HG03354 (cell line): ENCODE data around the gene DNALI1.

Experiments
- ATAC-seq: cut with Tn5 transposase; IDR thresholded peaks from one replicate; pipeline ENCODE4 v1.9.1; 2021; ENCODE audit warnings: mild to moderate bottlenecking; ENCODE audit not compliant: unreplicated experiment, poor library complexity, severe bottlenecking

The DNALI1 gene

GRCh38 chr1:37596182-37596667 is 39.5 kb downstream of the DNALI1 start:
- ATAC-seq = no peak

GRCh38 chr1:37599940-37600339 is 43.2 kb downstream of the DNALI1 start:
- no peak for ATAC-seq

- no peak for ATAC-seq
Measured at GRCh38 chr1:37601441-37601840, 44.7 kb downstream of the DNALI1 start.

GRCh38 chr1:37602750-37603694 is 46.3 kb downstream of the DNALI1 start:
- ATAC-seq = no peak

GRCh38 chr1:37605061-37605650 is 48.4 kb downstream of the DNALI1 start:
- ATAC-seq = no peak

- no peak for ATAC-seq
Measured at GRCh38 chr1:37605806-37606474, 49.2 kb downstream of the DNALI1 start.

GRCh38 chr1:37606481-37607263 is 49.9 kb downstream of the DNALI1 start:
- no peak for ATAC-seq

GRCh38 chr1:37609002-37609401 is 52.3 kb downstream of the DNALI1 start:
- ATAC-seq = no peak

GRCh38 chr1:37609994-37610393 is 53.3 kb downstream of the DNALI1 start:
- no peak for ATAC-seq

- ATAC-seq = no peak
Measured at GRCh38 chr1:37612186-37612585, 55.4 kb downstream of the DNALI1 start.

GRCh38 chr1:37614105-37614504 is 57.4 kb downstream of the DNALI1 start:
- ATAC-seq = no peak

GRCh38 chr1:37616330-37616729 is 59.6 kb downstream of the DNALI1 start:
- ATAC-seq = no peak
